Umbilical cord (tissue), 2 donors: Measurements from ENCODE around the gene FLT3LG. TPM values are rescaled to one million over a fixed set of nuclear protein-coding genes. Genes with fewer than 3 reads are reported as not detected.

ENCODE experiments used
- DNase-seq: peaks from one replicate; pipeline ENCODE4 v3.0.0-alpha.2; 2015; ENCODE audit warnings: low spot score
- total RNA-seq: library from RNA; depleted of rRNA; stranded (reverse); fragments of >200 nt; gene quantifications from one replicate; pipeline ENCODE4 v1.2.3, GENCODE V29; 2014; ENCODE audit warnings: low replicate concordance; ENCODE audit not compliant: insufficient read depth

The FLT3LG gene, protein sequence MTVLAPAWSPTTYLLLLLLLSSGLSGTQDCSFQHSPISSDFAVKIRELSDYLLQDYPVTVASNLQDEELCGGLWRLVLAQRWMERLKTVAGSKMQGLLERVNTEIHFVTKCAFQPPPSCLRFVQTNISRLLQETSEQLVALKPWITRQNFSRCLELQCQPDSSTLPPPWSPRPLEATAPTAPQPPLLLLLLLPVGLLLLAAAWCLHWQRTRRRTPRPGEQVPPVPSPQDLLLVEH
- 1.9 TPM for total RNA-seq

GRCh38 chr19:49473868-49474541, at the start of gene FLT3LG:
Gene FLT3LG, plus strand, starts transcription at chr19:49474215. Its CDS starts 425 bp downstream, at chr19:49474640.
- DNase-seq: peak; percentile 66

DNA sequence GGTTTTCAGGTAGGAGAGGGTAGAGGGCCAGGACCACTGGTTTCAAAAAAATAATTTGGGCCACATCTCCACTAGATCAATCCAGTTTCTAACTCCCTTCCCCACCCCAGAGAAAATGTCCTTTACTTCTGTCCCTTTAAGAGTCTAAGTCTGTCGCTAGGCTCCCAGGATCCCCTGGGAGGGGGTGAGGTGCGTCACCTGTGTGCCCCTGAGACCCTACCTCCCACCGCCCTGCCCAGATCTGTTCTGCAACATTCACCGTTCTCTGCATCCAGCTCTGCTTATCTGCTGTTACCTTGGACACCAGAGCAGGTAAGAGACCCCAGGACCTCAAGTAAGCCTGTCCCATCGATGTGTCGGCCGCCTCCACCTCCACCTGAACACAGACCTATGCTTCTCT, 48.8 kb upstream of the FLT3LG start, which contains the start of gene GFY:
Gene GFY (plus strand): TSS at position 211 of the 400 bp plus-strand sequence. CDS start 1,043 bp downstream, outside the sequence.
- DNase-seq: no peak

DNA sequence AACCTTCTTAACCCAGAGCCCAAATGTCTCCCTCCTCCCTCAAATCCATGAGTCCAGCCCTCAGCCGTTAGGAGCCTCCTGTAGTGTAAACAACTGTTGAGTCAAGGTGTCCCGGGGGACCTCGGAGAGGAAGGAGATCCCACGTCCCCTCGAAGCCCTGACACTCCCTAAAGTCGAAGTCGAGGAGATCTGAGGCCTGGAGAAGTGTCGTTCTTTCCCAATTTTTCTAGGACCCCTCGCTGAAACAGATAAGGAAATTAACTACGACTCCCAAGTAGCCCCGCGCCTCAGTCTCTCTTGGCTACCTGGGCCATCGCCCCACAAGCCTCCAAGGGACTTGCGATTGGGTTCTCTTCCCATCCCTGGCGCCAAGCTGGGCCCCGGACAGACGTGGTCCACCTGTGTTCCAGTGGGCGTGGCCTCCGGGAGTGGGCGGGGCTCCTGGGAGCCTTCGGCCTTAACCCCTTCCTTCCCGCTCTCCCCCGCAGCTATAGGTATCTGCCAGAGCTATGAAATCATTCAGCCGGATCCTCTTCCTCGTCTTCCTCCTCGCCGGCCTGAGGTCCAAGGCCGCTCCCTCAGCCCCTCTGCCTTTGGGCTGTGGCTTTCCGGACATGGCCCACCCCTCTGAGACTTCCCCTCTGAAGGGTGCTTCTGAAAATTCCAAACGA, 48.0 kb upstream of the FLT3LG start:
- no peak for DNase-seq

DNA sequence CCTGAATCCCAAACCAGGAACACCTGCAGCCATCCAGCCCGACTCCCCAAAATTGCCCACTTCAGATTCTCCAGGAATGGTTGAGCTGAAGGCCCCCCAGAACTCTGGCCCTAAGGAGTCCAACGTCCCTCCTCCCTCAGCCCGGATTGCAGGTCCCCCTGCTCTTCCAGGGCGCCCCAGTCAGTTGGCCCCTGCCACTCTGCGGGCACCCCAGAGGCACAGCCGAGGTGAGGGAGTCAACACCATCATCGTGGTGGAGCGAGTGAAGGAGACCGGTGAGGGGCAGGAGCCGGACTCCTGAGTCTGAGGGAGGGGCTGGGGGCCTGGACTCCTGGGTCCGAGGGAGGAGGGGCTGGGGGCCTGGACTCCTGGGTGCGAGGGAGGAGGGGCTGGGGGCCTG, 46.7 kb upstream of the FLT3LG start:
- DNase-seq: no peak

- DNase-seq: no peak
Observed at GRCh38 chr19:49427855-49428546, 46.0 kb upstream of the FLT3LG start.

DNA sequence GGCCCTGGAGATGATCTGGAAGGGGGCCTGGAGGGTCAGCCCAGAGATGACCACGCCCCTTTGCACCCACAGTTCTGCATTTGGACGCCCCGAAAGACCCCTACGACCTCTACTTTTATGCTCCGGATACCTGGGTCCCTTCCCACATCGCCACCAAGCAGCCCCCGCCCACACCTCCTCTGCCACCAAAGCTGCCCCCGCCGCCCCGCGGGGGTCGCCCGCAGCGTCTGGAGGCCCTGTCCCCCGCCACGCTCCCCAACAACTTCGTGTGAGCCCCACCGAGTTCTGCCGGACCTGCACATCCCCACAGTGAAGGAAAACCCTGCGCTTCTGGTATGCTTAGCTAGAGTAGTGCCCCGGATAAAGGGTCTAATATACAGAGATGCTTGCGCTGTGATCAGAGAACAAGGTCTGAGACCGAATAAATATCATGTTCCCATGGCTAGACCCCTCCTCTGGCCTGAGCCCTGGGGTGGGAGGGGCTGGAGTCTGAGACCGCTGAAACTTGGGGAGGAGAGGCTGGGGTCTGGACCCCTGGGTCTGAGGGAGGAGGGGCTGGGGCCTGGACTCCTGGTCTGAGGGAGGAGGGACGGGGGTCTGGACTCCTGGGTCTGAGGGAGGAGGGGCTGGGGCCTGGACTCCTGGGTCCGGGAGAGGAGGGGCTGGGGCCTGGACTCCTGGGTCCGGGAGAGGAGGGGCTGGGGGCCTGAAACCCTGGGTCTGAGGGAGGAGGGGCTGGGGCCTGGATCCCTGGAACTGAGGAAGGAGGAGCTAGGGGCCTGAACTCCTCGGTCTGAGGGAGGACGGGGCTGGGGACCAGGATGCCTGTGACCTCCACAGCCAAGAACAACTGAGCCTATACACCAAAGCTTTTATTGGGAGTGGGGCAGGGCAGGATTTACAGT, 45.2 kb upstream of the FLT3LG start:
- no peak for DNase-seq

- DNase-seq: no peak
Observed at GRCh38 chr19:49430172-49430677, 43.8 kb upstream of the FLT3LG start.

GRCh38 chr19:49430678-49431329, 43.2 kb upstream of the FLT3LG start:
- DNase-seq: no peak

- no peak for DNase-seq
Observed at GRCh38 chr19:49431330-49431749, 42.7 kb upstream of the FLT3LG start.

- no peak for DNase-seq
Observed at GRCh38 chr19:49432141-49433073, 41.6 kb upstream of the FLT3LG start.

DNA sequence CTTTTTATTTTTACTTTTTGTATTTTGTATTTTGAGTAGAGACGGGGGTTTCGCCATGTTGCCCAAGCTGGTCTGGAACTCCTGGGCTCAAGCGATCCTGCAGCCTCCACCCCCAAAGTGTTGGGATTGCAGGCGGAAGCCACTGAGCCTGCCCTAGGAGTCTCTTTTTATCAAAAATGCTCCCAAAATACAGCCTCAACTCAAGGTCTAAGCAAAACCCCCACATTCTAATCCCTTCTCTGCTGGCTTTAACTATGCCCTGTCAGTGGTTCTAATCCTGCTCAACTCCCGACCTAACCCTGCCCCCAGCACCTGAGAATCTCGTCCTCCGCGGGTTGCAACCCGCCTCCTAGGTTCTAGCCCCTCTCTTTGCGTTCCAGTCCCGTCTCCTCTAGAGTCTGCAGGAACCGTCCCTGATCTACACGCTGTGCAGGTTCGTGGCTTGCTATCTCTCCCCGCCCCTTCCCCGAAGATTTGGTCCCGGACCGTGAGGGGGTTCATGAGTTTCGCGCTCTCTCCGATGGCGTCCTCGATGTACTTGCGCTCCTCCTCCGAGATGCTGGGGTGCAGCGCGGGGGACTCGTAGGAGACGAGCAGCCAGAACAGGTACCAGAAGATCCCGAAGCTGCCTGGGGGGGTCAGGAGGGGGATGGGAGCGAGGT, 40.6 kb upstream of the FLT3LG start:
- DNase-seq: no peak

- no peak for DNase-seq
Observed at GRCh38 chr19:49434907-49435583, 39.0 kb upstream of the FLT3LG start.

DNA sequence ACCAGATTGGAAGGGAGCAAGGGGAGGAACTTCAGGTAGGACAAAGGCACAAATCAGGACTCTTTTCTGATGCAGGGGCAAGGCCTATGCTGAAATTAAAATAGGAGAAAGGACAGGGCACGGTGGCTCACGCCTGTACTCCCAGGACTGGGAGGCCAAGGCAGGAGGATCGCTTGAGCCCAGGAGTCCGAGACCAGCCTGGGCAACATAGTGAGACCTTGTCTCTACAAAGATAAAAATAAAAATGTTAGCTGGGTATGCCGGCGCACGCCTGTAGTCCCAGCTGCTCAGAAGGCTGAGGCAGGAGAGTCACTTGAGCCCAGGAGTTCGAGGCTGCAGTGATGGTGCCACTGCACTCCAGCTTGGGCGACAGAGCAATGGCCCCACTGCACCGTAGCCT, 38.3 kb upstream of the FLT3LG start:
- DNase-seq: no peak

- DNase-seq: no peak
Observed at GRCh38 chr19:49436381-49437017, 37.5 kb upstream of the FLT3LG start.

DNA sequence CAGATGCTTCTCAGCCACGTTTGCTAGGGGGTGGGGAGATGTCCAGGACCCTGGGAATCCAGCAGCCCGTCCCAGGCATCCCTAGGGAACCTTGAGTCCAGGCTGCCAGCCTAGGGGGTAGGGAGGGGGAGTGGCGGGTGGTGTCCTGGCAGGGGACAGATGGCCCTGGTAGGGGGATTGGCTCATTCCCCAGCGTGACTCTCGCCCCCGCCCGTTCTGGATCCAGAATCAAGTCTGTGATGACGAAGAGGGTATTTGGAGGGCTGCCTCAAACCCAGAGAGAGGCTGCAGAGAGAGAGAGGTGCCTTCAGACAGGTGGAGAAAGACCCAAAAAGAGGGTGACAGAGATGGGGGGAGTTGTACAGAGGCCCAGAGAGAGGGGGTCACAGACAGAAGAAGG, 36.8 kb upstream of the FLT3LG start:
- DNase-seq: no peak

GRCh38 chr19:49438261-49438660, 35.8 kb upstream of the FLT3LG start:
- no peak for DNase-seq

- DNase-seq: no peak
Observed at GRCh38 chr19:49439836-49440235, 34.2 kb upstream of the FLT3LG start.
